Suprapubic skin (tissue), 4 donors: ENCODE data around the gene MAP1B. TPM values are rescaled to one million over a fixed set of nuclear protein-coding genes. Genes with fewer than 3 reads are reported as not detected.

ENCODE experiments used
- DNase-seq, 2 donors: peaks; one replicate each; pipeline ENCODE4 v3.0.0-alpha.2; 2019; ENCODE audit warnings: low spot score in 2 of 2
- H3K27ac ChIP-seq: fragments of 200-600 bp; sonication (generic); one replicate; pipeline ENCODE4 v1.5.1; 2019
- H3K27me3 ChIP-seq: fragments of 200-600 bp; sonication (generic); one replicate; pipeline ENCODE4 v1.5.1; 2019
- H3K36me3 ChIP-seq: fragments of 200-600 bp; sonication (generic); one replicate; pipeline ENCODE4 v1.5.1; 2019
- H3K4me1 ChIP-seq: fragments of 200-600 bp; sonication (generic); one replicate; pipeline ENCODE4 v1.5.1; 2019
- H3K4me3 ChIP-seq: fragments of 200-600 bp; sonication (generic); one replicate; pipeline ENCODE4 v1.5.1; 2019; ENCODE audit warnings: mild to moderate bottlenecking
- H3K9me3 ChIP-seq: fragments of 200-600 bp; sonication (generic); one replicate; pipeline ENCODE4 v1.5.1; 2019
- CTCF ChIP-seq, 2 donors: fragments of 200-600 bp in 1 of 2; fragments of 450-650 bp in 1 of 2; sonication (generic) in 1 of 2; IDR thresholded peaks; one replicate each; pipeline ENCODE4 v1.5.1; 2016 to 2019; ENCODE audit warnings: antibody characterized with exemption in 2 of 2, mild to moderate bottlenecking in 1 of 2, moderate library complexity in 1 of 2
- EP300 ChIP-seq: sonication (generic); formaldehyde crosslinking; IDR thresholded peaks from one replicate; pipeline ENCODE4 v1.6.1; 2017; ENCODE audit warnings: antibody characterized with exemption
- POLR2A ChIP-seq, 2 donors: fragments of 450-650 bp; IDR thresholded peaks; one replicate each; pipeline ENCODE4 v1.6.1; 2017; ENCODE audit warnings: antibody characterized with exemption in 2 of 2, mild to moderate bottlenecking in 2 of 2, moderate library complexity in 2 of 2
- POLR2AphosphoS5 ChIP-seq, 3 donors: sonication (generic); formaldehyde crosslinking; IDR thresholded peaks; one replicate each; pipeline ENCODE4 v1.6.1; 2017; ENCODE audit warnings: antibody characterized with exemption in 3 of 3
- WGBS: methylation state at CpG from one replicate; pipeline ENCODE4 v1.1.5; 2018; 5-methylcytosine and 5-hydroxymethylcytosine counted together
- total RNA-seq, 4 donors: library from RNA; depleted of rRNA; stranded (reverse); fragments of >200 nt; gene quantifications; one replicate each; pipeline ENCODE4 v1.1.0, GENCODE V29; 2016

The MAP1B gene
- total RNA-seq, 4 donors from 2014 or later, result 38.1 to 172 (median 67.5) TPM

DNA sequence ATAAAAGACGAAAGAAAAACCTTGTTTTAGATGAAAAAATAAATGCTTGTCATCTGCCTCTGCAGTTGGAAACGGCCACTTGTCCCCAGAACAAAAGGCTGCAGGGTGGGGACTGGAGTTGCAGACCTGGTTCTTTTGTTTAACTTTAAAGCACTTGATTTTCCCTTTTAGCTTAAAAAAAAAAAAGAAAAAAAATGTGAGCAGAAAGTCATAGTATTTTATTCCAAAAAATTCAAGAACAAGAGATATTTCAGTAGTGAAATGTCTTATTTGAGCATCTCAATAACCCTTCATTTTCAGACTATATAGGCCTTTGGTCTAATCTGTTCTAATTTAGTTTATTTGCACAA is 1.8 kb downstream of the MAP1B start:
- TF ChIP-seq POLR2A (IDR thresholded peaks at IDR 0.05) (no peak), CTCF (IDR thresholded peaks at IDR 0.05) (no peak), POLR2AphosphoS5 (IDR thresholded peaks at IDR 0.05) (no peak), EP300 (no peak)
- H3K27ac ChIP-seq, result peak overlapping the region; percentile 90
- H3K4me1 ChIP-seq, result peaks cover 20% of the 10 kb centered on the region
- no peak for DNase-seq
- WGBS, result 2% methylated on average over 2 of the region's 2 CpGs
- no peaks in the 10 kb centered on the region for H3K36me3 ChIP-seq
- H3K27me3 ChIP-seq, result peaks cover 23% of the 10 kb centered on the region
- peak overlapping the region; percentile 65 for H3K4me3 ChIP-seq
- H3K9me3 ChIP-seq, result no peaks in the 10 kb centered on the region

- peaks cover 23% of the 10 kb centered on the region for H3K27me3 ChIP-seq
- peak overlapping the region; percentile 90 for H3K27ac ChIP-seq
- H3K9me3 ChIP-seq, result no peaks in the 10 kb centered on the region
- DNase-seq, result no peak
- H3K36me3 ChIP-seq, result no peaks in the 10 kb centered on the region
- H3K4me1 ChIP-seq, result peaks cover 20% of the 10 kb centered on the region
- TF ChIP-seq EP300 (no peak), POLR2A (IDR thresholded peaks at IDR 0.05) (no peak), CTCF (IDR thresholded peaks at IDR 0.05) (no peak), POLR2AphosphoS5 (IDR thresholded peaks at IDR 0.05) (no peak)
- H3K4me3 ChIP-seq, result peak overlapping the region; percentile 65
- 61% methylated on average over 10 of the region's 10 CpGs for WGBS
Observed at GRCh38 chr5:72109625-72110024, 2.4 kb downstream of the MAP1B start.

DNA sequence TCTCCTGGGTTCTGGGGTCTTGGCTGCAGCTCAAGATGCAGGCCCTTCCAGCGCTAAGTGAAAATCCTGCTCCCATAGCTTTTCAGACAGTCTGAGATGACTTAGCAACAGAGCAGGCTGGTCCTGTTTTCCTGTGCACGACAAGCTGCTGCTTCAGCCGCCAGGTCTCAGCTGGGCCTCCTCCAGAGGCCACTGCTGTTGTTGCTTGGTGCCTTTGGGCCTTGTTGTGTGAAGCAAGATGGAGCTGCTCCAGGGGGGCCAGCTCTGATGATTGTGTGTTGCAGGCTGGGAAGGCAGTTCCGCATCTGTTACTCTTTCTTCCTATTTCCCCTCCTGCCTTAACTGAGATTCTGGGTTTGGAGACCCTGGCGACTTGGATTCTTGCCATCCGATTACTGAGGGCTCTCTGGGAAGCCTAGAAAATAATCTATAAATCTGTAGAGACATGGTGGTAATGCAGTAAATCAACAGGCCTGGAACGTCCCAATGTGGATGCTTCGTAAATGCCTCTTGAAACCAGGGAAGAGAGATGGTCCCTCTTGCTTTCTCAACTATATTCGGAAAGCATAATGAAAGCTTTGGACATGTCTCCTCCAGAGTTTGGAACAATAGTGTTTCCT is 3.2 kb downstream of the MAP1B start:
- DNase-seq, result no peak
- H3K36me3 ChIP-seq, result no peaks in the 10 kb centered on the region
- 76% methylated on average over 7 of the region's 9 CpGs for WGBS
- peak overlapping the region; percentile 65 for H3K4me3 ChIP-seq
- H3K4me1 ChIP-seq, result peaks cover 20% of the 10 kb centered on the region
- H3K9me3 ChIP-seq, result no peaks in the 10 kb centered on the region
- H3K27ac ChIP-seq, result no peak overlapping the region
- no peak for TF ChIP-seq CTCF (IDR thresholded peaks at IDR 0.05)
- no peak for TF ChIP-seq POLR2A (IDR thresholded peaks at IDR 0.05)
- TF ChIP-seq POLR2AphosphoS5 (IDR thresholded peaks at IDR 0.05), result no peak
- TF ChIP-seq EP300, result no peak
- H3K27me3 ChIP-seq, result peaks cover 23% of the 10 kb centered on the region

DNA sequence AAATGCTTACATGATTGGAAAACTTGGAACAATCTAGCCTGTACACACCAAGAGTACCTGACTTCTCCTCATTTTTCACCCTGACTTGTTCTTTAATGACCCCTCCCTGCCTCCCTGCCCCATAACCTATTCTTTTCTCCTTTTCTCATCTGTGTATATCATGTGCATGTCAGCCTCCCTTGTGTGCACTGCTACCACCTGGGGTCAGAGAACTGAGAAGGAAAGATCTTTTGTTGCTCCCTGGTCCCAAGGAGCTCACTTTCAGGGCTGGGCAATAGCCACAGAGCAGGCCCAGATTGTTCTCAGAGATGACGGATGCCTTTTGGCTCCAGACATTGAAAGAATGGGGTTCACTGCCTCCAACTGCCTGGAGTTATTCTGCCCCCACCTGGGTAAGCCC is 5.1 kb downstream of the MAP1B start:
- DNase-seq, result no peak
- H3K27me3 ChIP-seq, result peaks cover 15% of the 10 kb centered on the region
- no peak overlapping the region for H3K4me3 ChIP-seq
- H3K4me1 ChIP-seq, result peaks cover 14% of the 10 kb centered on the region
- WGBS, result 100% methylated on average over 1 of the region's 1 CpG
- TF ChIP-seq POLR2A (IDR thresholded peaks at IDR 0.05) (no peak), POLR2AphosphoS5 (IDR thresholded peaks at IDR 0.05) (no peak), EP300 (no peak), CTCF (IDR thresholded peaks at IDR 0.05) (no peak)
- H3K27ac ChIP-seq, result no peak overlapping the region
- peaks cover 6% of the 10 kb centered on the region for H3K36me3 ChIP-seq
- H3K9me3 ChIP-seq, result no peaks in the 10 kb centered on the region

GRCh38 chr5:72114629-72115028 is 7.4 kb downstream of the MAP1B start:
- no peak for TF ChIP-seq POLR2A (IDR thresholded peaks at IDR 0.05)
- TF ChIP-seq POLR2AphosphoS5 (IDR thresholded peaks at IDR 0.05), result no peak
- no peak for TF ChIP-seq EP300
- TF ChIP-seq CTCF (IDR thresholded peaks at IDR 0.05), result no peak
- H3K27ac ChIP-seq, result no peak overlapping the region
- 80% methylated on average over 2 of the region's 2 CpGs for WGBS
- H3K4me3 ChIP-seq, result no peak overlapping the region
- H3K27me3 ChIP-seq, result no peaks in the 10 kb centered on the region
- DNase-seq, result no peak
- peaks cover 4% of the 10 kb centered on the region for H3K4me1 ChIP-seq
- no peaks in the 10 kb centered on the region for H3K9me3 ChIP-seq
- H3K36me3 ChIP-seq, result peaks cover 6% of the 10 kb centered on the region
